Stimulated activated CD8-positive, alpha-beta memory T cell treated with anti-CD3 and anti-CD28 coated beads, Interleukin-15, amount 100 ng/mL, for 1 hour (primary cell): Measurements from ENCODE around the gene SLC7A8.
"Not testable (repeated sequence)": the region's sequence is repeated elsewhere in the genome, so short reads cannot be mapped to it uniquely, and the experiment has no call there.

ENCODE experiments used
- DNase-seq: peaks from one replicate; pipeline ENCODE4 v3.0.0-alpha.2; 2020; ENCODE audit warnings: low read depth

SLC7A8 gene

DNA sequence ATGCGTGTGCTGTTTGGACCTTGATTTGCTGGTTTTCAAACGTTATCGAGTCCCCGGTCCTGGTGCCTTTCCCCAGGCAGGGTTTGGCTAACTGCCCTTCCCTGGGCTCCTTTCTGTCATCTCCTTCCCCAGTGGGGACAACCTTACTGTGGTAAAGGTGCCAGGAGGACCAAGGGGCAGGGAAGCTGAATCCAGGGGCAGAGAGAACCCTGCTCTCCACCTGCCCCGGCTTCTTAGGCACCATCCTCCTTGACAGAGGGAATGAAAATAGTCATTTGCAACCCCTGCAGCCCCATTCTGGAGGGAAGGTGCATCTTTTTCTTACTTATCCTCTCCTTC lies 69.4 kb downstream of the SLC7A8 start:
- no peak for DNase-seq

DNA sequence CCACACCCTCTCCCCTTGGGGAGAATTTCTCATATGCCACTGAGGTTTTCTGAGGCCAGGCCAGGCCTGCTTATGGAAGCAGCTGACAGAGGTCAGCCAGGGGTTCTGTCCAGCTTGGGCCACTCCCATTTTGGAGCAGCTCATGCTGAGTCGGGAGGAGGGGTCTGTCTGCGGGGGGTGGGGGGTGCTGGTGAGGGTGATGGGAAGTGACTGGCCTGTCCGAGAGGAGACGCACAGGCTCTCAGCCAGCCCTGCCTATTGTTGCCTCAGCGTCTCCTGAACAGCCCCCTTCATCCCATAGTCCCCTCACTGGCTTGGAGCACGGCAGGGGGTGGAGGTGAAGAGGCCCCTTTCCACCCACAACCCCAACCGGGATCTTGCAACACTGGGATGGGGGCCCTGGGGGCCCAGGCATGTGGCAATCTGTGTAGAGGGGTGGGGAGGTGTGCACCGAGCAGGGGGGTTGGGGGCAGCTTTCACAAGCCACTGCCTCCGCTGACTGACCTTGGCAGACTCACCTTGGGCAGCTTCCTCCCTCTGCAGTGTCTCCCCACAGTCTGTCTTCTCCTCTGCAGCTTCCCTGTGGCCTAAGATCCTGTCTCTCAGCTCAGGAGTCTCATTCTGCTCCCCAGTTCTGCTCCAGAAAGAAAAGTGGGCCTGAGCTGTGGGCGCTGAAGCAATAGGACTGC lies 69.9 kb downstream of the SLC7A8 start:
- no peak for DNase-seq

DNA sequence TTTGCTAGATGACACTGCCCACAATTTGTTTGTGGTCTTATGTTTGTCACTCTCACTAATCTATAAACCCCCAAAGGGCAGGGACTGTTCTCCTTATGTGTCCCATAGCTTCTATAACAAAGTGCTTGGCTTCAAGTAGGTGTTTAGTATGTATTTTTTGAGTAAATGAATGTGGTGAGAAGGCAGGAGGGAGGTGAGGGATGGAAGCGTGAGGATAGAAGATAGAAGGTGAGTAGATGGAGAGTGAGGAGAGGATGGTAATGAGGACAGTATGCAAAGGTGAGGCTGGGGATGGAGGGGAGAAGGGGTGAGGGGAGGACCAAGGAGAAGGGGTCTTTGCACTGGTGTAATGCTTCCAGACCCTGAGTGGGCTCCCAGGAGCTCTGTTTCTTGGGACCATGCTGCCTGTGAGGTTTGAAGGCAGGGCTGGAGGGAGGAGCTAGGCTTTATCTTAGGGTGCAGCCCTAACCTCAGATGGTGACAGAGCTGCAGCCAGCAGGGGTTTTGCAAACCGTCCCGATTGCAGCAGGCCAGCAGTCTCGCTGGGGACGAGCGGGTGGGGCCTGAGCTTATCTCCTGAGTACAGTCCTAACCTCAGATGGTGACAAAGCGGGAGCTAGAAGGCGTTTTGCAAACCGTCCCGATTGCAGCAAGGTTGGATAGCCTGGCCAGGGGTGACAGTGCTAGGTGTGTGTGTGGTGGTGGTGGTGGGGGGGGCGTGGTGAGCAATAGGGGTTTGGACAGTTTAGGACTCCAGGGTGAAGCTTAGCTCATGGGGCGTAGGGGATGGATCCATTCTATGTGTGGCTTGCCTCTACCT lies 70.9 kb downstream of the SLC7A8 start:
- DNase-seq: no peak

DNA sequence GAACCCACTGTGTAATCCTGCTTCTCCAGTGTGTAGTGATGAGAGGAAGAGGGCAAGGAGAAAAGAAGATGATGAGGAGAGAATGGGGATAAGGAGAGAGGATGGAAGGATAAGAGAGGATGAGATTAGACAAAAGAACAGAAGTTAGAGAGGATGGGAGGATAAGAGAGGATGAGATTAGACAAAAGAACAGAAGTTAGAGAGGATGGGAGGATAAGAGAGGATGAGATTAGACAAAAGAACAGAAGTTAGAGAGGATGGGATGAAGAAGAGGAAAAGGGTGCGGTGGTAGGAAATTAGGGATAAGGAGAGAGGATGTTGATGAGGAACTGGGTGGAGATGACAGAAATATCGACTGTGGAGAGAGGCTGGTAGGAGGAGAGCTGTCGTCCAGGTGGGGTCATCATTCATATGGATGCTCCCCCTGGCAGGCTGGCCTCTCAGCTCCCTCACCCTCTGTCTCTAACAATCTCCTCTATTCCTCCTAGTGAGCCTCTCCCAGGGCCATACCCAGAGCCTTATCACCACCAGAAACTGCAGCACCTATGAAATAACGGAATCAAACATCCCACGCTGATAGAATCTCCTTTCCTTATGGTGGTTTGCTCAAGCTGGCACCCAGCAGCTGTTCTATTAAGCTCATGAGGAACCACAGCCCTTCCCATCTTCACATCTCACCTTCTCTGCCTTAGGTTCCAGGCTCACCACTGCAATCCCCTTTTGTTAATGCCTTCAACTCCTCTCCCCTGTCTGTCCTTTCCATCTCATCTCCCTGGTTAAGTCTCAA lies 72.7 kb downstream of the SLC7A8 start:
- DNase-seq: no peak

DNA sequence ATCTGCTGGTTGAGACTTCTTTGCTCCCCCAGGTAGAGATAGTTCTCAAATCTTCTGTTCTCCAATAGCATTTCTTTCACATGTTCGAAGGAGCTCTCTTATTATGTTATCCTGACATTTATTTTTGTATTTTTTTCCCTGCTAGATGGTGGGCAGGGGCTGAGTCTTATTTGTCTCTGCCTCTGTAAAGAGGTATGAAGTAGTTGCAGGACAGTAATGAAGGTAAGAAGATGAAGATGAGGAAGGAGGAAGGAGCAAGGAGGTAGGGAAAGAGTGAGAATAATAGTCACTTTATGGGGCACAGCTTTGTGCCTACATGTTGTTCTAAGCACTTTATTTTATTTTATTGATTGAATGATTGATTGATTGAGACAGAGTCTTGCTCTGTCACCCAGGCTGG lies 73.7 kb downstream of the SLC7A8 start:
- no peak for DNase-seq

DNA sequence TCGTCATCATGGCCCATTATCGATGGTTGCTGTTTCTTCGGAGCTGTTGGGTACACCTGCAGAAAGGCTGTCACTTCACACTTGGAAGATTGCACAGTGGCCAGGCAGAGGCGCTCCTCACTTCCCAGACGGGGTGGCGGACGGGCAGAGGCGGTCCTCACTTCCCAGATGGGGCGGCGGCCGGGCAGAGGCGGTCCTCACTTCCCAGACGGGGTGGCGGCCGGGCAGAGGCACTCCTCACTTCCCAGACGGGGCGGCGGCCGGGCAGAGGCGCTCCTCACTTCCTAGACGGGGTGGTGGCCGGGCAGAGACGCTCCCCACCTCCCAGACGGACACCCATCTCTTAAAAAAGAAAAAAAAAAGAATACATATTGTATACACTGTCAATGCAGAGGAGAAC lies 75.3 kb downstream of the SLC7A8 start:
- DNase-seq: not testable (repeated sequence)

DNA sequence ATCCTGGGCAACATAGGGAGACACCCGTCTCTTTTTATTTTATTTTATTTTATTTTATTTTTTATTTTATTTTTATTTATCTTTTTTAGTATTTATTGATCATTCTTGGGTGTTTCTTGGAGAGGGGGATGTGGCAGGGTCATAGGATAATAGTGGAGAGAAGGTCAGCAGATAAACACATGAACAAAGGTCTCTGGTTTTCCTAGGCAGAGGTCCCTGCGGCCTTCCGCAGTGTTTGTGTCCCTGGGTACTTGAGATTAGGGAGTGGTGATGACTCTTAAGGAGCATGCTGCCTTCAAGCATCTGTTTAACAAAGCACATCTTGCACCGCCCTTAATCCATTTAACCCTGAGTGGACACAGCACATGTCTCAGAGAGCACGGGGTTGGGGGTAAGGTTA lies 75.8 kb downstream of the SLC7A8 start:
- not testable (repeated sequence) for DNase-seq

DNA sequence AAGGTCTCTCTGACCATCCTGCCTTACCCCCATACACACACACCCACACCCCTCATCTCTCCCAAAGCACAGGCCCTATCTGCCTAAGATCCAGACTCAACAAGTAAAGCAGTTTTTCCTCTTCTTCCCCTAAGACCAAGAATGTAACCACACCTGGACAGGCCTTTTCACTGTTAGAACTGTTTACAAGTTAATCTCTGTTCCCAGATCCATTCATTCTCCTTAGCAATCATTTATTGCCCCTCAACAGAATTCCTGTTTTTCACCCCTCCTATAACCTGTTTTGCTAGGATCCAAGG lies 76.8 kb downstream of the SLC7A8 start:
- DNase-seq: no peak

DNA sequence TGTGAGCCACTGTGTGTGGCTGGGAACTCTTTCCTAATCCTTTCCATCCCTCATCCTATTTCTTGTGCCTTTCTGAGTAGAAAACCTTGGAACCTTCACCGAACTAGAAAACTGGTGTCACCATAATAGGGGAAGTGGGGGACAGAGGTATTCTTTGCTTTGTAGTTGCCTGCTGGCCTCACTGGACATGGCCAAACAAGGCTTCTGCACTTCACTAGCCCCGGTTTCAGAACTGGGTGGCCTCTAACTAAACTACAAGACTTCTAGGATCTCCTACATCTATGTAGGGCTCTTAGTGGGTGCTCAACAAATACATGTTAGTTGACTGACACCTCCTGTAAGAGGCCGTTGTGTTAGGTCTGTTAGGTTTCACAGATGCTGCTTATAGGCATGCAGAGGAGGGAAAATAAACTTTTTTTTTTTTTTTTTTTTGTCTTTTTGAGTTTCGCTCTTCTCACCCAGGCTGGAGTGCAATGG lies 78.1 kb downstream of the SLC7A8 start:
- DNase-seq: no peak

DNA sequence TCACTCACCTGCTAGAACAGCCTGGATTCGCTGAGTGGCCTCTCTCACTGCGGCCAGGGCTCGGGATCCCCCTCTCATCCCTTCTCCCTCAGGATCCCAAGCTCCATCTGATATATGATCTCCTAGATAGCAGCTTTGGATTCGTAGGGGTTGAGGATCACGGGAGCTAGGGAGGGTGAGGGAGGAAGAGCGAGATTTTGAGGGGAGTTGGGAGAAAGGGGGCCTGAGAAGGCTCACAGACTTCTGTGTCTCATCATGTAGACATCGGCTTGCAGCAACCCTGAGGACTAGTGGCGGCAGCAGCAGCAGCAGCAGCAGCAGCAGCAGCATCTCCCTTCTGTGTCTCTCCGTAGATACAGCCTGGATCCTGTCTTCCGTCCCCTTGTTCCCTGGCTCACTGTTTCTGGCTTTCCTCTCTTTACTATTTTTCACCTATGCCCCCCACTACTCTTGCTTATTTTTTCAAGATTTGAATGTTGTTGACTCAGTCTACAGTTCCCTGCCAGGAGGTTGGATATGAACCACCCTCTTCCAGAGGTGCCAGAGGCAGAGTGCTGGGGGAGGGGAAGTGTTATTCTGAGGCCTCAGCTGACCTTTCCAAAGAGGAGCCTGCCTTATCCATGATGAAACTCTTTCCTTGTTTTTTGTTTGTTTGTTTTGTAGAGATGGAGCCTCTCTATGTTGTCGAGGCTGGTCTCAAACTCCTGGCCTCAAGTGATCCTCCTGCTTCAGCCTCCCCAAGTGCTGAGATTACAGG lies 78.7 kb downstream of the SLC7A8 start, which contains the start of gene CIROP:
Gene CIROP, minus strand, starts transcription at position 399 of the 757 bp plus-strand sequence. Its CDS starts 69 bp downstream, at position 330.
- no peak for DNase-seq

DNA sequence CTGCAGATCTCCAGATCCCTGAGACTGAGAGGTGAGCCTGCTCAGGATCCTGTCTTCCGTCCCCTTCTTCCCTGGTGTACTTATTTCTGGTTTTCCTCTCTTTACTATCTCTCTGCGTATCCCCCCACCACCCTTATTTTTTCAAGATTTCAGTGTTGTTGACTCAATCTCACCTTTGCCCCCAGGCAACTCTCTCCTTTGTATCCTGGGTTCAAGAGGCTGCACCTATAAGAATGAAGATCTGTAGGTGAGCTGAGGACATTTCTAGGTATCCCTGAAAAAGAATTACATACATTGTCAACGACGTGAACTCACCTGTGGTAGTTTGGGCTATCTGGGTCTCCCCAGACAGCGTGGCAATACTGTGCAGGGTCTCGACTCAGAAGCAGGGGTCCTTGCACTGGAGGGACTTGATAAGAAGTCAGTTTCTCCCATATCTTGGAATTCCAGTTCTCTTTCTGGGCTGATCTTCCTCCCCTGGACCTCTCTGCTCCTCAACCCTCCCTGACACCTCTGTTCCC lies 79.3 kb downstream of the SLC7A8 start:
- DNase-seq: no peak

DNA sequence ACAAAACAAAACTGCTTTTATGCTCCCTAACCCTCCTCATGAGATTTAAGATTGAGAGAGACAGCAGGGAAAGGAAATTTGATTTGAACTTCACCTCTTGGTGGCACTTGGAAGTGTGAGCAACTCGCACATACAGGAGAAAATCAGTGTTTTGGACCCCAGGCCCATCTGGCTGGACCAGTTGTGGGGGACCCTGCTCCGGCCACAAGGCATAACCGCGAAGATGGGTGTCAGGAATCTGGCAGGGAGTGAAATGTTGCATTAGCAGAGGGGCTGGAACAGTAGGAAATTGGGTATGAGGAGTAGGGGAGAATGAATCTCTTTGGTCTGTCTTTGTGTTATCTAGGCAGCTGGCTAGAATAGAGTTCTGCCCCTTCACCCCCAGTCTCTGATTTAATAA lies 79.9 kb downstream of the SLC7A8 start:
- no peak for DNase-seq

DNA sequence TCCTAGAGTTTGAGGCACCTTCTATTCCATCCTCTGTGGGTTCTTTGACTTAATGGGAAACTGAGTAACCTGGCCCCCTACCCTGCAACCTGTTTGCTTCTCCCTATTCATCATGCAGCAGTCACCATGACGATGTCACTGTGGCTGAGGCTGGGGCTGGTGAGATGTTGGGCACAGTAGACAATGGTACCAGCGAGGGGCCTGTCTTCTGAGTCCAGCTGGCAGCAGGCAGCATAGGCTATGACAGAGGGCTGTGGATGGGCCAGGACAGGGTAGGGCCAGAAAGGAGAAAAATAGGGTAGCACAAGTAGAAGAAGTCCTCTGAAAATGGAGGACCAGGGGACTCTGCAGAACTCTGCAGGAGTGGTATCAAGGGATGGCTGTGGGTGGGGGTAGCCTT lies 80.7 kb downstream of the SLC7A8 start:
- DNase-seq: no peak

DNA sequence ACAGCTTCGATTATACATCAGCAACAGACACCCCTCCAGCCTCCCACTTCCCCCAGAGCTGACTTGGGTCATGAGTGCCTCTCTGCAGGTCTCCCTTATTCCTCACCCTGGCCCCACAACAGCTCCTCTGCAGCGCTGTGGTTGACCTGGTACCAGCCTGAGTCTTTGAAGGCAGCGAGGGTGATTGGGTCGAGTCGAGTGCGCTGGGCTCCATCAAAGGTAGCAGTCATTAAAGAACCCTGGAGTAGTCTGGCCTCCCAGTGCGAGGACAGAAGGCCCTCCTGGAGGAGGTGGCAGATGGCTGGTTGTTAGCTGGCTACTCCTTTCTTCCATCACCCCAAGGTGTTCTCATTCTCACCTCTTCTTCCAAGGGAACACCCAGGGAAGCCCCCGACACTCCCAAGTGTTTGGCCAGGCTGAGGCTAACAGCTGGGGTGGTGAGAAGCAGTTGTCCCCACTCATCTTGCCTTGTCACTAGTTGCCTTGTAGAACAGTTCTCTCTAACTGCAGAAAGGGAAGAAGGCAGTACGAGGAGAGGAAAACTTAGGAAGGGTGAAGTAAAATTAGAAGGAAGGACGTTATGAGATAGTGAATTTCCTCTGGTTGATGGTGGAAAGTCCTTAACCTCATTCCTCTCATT lies 81.4 kb downstream of the SLC7A8 start:
- DNase-seq: no peak

DNA sequence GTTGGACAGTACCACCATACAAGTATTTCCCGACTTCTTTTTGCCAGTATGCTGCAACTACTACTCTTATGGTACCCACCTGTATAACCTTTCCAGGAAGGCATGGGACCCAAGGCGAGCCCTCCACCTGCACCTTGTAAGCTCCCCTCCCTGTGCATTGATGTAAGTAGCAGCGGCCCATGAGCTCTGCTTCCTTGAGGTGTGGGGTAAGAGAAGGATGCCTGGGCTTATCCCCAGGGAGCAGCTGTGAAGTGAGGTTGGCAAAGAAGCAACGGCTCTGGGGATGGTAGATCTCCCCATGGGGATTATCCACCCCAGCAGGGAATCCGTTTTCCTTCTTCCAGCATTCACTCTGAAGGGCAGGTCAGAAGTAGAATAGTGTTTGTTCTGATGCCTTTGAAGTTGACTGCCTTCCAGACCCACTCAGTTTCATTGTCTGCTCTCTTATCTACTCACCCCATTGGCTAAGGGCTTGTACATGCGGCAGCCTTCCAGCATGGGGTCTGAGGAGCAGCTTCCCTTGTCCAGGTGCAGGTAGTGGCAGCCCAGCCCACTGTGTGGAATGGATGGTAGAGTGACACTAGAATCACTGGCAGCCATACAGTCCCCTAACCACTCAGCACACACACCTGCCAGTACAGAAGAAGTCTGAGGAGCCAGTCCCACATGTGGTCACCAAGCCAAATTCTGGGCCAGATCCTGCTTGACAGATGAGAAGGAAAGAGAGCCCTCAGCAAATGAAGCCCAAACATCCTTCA lies 82.1 kb downstream of the SLC7A8 start:
- DNase-seq: no peak

DNA sequence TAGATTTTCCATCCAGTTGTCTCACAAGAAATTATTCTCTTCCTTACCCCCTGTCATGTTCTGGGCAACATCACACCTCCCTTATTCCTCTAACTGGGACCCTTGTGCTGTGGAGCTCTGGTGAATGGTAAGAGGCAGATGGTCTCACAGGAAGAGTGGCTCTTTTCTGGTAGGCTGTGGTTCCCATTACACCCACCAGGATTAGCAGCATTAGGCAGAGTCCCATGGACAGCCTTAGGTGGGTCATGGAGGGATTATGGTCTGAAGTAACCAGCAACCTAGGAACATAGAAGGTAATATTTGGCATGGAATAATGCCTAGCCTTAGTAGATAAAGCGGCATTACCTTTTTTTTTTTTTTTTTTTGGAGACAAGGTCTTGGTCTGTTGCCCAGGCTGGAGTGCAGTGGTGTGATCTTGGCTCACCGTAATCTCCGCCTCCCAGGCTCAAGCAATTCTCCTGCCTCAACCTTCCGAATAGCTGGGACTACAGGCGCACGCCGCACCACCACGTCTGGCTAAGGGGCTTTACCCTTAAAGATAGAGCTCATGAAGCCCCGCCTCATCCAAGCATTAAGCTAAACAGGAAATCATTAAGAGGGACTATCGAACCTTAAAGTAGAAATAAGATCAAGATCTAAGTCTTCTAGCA lies 84.1 kb downstream of the SLC7A8 start:
- DNase-seq: no peak

DNA sequence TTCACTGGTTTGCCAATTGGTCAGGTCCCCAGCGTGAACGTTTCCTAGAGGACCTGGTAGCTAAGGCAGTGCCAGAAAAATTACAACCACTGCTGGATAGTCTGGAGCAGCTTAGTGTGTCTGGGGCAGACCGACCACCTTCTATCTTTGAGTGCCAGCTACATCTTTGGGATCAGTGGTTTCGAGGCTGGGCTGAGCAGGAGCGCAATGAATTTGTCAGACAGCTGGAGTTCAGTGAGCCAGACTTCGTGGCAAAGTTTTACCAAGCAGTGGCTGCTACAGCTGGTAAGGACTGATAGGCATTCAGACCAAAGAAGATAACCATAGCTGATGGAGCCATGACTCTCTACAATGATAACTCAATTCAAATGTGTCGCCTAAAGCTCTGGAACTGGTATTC lies 85.7 kb downstream of the SLC7A8 start:
- no peak for DNase-seq

DNA sequence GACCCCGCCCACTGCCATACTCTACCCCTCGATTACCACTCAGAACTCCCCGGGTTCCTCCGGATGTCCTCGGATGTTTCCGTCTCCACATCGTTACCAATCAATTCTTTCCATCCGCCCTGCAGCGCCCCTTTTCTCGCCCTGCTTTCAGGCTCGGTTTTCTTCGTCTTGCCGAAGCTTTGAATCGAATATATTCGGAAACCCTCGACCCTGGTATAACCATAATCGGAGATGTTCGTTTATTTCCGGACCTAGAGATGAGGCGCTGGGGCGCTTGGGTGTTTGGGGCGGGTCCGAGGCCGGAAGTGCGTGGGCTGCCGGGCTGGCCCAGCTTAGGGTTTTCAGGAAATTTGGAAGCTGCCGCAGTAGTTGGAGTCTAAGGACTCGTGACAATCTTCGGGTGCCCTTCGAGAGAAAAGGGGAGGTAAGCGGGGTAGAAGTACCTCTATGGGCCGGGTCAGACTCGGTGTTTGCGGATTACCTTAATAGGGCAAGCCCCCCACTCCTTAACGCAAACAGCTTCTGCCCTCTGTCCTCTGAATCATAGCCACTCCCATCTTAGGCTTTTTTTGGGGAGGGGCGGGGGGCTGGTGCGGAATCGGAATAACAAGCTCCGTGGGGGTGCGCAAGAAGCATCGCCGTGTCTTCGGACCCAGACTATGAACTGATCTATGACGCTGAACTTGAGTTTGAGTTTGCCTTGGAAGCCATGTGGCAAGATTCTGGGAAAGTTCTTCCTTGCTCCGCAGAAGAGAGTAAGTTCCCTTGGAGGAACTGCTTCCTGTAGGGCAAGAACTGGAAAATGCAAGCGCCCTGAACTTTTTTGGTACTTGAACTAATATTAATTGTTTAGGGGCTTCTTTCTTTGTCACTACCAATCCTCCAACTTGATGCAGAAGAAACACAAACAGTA lies 88.0 kb downstream of the SLC7A8 start, which contains the start of gene C14orf119:
Gene C14orf119, plus strand, starts transcription at position 310 of the 913 bp plus-strand sequence. CDS start 2,154 bp downstream, outside the sequence.
- DNase-seq: peak; percentile 99

DNA sequence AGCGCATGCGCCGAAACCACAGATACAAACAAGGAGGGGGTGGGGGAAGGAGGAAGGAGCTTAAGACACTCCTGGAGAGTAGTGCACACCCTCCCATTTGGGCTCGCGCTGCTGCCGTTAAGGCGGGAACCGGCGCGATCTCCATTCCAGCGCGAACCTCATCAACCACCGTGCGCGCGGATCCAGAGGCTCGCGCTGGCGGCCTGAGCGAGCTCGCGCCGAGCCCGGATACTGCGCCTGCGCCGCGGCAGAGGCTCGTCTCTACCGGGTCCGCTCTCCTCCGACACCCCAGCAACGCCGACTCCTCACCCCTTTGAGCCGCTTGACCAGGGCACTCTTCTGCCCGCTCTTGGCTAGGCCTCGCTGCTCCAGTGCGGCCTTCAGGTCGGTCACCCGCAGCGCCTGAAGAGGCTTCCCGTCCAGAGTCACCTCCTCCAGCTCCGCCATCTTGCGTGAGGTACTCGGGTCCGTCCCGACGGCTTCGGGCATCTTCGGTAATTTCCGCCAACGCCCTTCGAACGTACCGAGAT lies 88.7 kb downstream of the SLC7A8 start, which contains the start of gene ACIN1:
Gene ACIN1, minus strand, starts transcription at position 471 of the 530 bp plus-strand sequence. Its CDS starts 24 bp downstream, at position 447.
- peak; percentile 49 for DNase-seq
